Effector CD4-positive, alpha-beta T cell (primary cell): Measurements from ENCODE around the gene OPCML.

Experiments
- DNase-seq: peaks from one replicate; pipeline ENCODE4 v3.0.0-alpha.2; 2020

The OPCML gene

GRCh38 chr11:132640952-132641351 lies 891.3 kb downstream of the OPCML start:
- no peak for DNase-seq

- DNase-seq: no peak
Measured at GRCh38 chr11:132639986-132640385, 892.3 kb downstream of the OPCML start.

- no peak for DNase-seq
Measured at GRCh38 chr11:132639403-132639802, 892.9 kb downstream of the OPCML start.

DNA sequence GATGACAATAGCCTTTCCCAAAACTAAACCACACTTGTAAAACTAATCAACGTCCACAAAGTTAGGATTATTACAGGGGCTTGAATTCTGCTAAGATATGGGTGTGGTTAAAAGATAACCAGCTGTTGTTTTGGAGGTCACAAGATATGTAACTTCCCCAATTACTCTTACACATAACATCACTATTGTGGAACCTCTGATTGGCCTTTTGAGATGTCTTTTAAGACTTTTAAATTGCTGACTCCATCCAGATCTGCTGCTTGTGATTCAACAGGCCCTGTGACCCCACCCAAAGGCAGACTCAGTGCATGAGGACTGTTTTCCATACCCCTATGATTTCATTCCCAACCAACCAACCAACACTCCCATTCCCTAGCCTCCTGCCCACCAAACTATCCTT lies 893.9 kb downstream of the OPCML start:
- DNase-seq: no peak

DNA sequence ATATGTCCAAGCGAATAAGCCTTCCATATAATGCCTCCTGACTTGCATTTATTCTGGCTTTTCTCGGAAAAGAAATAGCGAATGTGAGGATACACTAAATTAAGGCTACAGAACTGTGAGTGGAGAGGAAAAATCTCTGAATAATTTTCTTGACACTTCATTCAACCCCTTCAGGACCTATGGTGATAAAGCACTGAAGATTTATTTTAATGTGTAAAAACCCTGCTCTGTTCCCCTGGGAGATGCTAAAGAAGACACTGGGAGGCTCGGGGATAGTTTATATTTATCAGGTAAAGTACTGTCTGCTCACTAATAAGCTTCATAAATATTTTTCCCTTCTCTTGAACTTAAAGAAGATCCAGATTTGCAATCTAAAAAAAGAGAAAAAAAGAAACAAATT lies 895.8 kb downstream of the OPCML start:
- DNase-seq: no peak

- DNase-seq: no peak
Measured at GRCh38 chr11:132632641-132633124, 899.6 kb downstream of the OPCML start.

GRCh38 chr11:132631989-132632388 lies 900.3 kb downstream of the OPCML start:
- DNase-seq: no peak

DNA sequence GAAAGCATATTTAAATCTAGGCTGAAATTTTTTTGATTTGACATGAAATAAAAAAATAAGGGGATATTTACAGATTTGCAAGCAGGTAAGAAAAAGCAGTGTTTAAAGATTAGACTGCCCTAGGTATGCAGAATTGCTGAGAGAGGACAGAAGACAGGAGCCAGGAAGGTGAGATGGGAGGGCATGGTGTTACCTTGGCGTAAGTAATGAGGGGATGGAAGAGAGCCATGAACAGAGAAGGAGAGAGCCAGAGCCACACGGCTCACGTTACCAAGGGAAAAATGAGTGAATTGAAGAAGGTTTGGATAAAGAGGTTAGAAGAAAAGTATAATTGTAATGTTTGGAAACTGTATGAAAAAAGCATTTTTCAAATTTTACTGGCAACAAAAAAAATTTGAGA lies 904.3 kb downstream of the OPCML start:
- no peak for DNase-seq

GRCh38 chr11:132626446-132626845 lies 905.9 kb downstream of the OPCML start:
- DNase-seq: no peak

DNA sequence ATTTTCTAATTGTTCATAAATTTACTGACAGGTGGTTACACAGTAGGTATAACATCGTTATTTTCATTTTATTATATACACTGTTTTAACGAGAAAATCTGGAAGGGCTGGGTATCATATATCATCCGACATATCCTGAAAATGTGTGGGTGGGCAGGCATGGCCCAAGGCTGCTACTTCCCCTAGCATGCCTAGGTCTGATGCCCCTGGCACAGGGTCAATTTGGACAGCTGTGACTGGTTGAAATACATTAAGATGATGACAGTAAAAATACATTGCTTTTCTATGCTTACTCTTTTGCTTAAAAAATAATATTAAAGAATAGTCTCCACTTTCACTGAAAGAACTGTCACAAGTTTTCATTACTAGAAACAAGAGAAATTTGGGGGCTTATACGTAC lies 908.8 kb downstream of the OPCML start:
- no peak for DNase-seq

- no peak for DNase-seq
Measured at GRCh38 chr11:132621976-132622580, 910.2 kb downstream of the OPCML start.

GRCh38 chr11:132620423-132620822 lies 911.9 kb downstream of the OPCML start:
- no peak for DNase-seq

- DNase-seq: no peak
Measured at GRCh38 chr11:132610791-132611190, 921.5 kb downstream of the OPCML start.

- DNase-seq: no peak
Measured at GRCh38 chr11:132610216-132610615, 922.1 kb downstream of the OPCML start.

- no peak for DNase-seq
Measured at GRCh38 chr11:132607575-132607974, 924.7 kb downstream of the OPCML start.

DNA sequence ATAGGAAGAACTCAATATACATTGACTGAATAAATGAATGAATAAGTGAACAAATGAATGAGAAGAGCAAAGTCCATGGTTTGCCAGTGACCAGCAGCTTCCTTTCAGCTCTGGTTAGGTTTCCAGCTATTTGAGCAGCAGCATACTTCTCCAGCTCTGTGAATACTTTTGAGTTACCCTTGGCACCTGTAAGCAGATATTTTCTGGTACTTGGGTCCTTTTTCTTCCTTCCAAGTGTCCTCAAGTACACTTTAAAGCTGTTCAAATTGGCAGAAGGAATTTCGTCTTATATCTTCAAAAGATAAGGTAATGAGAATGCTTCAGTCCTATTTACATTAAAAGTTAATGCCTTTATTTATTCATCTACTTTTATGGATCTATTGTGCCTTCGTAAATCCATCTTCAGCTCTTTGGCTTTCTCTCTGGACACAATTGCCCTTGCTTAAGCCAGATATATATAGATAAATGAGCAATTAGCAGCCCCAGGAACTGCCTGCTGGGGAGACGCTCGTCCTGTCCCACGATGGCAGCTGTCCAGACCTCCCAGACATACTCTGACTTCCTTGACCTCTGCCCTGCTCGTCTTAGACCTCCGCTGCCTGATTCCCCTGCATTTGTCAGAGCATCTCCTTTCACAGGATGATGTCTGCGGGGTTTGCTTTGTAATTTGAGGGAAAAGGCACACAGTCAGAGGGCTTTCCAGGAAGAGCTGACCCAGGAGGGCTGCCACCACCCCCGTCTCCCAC lies 926.3 kb downstream of the OPCML start:
- no peak for DNase-seq

DNA sequence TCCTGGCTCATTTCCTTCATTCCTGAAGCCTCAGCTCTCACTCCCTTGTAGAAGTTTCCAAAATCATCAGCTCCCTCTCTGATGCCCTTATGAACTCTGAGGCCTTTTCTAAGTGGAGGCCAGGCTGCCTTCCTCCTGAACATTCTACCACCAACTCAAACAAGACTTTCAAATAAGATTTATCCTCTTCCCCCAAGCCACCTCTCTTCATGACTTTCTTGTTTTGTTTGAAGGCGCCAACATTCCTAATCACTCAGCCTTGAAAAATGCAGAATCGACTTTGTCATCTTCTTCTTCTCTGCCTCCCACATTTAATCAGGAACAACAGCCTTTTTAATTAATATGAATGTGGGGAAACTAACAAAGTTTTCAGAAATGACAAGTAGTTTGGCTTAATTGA lies 927.9 kb downstream of the OPCML start:
- no peak for DNase-seq

DNA sequence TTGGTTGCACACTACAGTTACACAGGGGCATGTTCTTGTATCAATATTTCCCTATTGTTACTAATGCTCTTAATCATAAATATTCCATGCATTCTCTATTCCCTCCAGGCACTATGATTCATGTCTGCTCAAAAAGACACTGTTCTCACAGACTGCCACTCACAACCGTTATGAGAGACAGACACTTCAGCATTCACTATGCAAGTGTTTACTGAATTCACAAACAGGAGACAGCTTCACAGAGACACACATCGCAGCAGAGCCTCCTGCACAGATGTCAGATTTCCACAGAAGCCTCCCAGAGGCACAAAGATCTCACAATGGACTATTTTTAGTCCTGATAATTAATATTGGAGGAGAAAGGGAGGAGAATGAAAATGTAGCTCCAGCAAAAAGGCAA lies 930.4 kb downstream of the OPCML start:
- DNase-seq: no peak

- DNase-seq: no peak
Measured at GRCh38 chr11:132595711-132596134, 936.6 kb downstream of the OPCML start.

DNA sequence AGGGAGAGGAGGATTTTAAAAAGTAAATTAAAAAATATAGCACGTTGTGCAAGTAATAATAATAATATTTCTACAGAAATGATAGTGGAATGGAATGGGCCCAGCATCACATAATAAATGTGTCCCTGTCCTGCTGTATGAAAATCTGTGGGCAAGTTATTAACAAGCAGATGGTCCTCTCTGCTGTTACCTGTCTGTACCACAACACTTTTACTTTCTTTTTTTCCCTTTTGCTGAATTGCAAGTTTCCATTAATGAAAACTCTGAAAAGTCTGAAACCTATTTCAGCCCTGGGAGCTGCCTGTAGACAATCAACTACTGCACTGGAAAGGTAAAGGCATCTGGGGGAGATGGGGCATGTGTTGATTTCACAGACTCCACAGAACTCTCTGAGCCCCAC lies 937.1 kb downstream of the OPCML start:
- no peak for DNase-seq

- no peak for DNase-seq
Measured at GRCh38 chr11:132590986-132591385, 941.3 kb downstream of the OPCML start.

- DNase-seq: no peak
Measured at GRCh38 chr11:132590554-132590953, 941.7 kb downstream of the OPCML start.

- DNase-seq: no peak
Measured at GRCh38 chr11:132589791-132590190, 942.5 kb downstream of the OPCML start.

GRCh38 chr11:132588366-132588765 lies 943.9 kb downstream of the OPCML start:
- no peak for DNase-seq

DNA sequence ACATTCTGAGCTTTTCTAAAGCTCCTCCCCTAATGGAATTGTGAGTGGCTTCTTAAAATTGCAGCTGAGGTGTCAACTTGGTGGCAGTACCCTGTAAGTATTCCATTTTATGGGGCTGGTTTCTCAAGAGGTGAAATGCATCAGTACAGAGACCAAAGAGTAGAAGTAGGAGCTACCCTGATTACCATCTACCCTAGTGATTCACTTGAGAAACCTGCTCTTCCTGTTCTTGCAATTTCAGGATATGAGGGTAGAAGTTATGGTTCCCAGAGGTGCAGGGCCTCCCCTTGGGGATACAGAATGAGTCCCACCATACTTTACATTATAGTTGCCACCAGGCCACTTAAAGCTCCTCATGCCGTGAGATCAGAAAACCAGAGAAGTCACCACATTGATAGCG lies 944.6 kb downstream of the OPCML start:
- DNase-seq: no peak
